GF-D8 (cell line): Measurements from ENCODE around the gene ZNF407.
"Not testable (repeated sequence)": the region's sequence is repeated elsewhere in the genome, so short reads cannot be mapped to it uniquely, and the experiment has no call there.

Source experiments
- DNase-seq: peaks from one replicate; lab custom pipeline; 2025; lab: John Stamatoyannopoulos, UW

The ZNF407 gene

GRCh38 chr18:74933930-74934329 lies 336.3 kb downstream of the ZNF407 start:
- no peak for DNase-seq

GRCh38 chr18:74935434-74935833 lies 337.8 kb downstream of the ZNF407 start:
- DNase-seq: no peak

GRCh38 chr18:74936343-74936742 lies 338.7 kb downstream of the ZNF407 start:
- no peak for DNase-seq

- no peak for DNase-seq
Observed at GRCh38 chr18:74937291-74937690, 339.6 kb downstream of the ZNF407 start.

GRCh38 chr18:74940856-74941255 lies 343.2 kb downstream of the ZNF407 start:
- no peak for DNase-seq

- DNase-seq: no peak
Observed at GRCh38 chr18:74942319-74942910, 344.7 kb downstream of the ZNF407 start.

GRCh38 chr18:74944676-74945075 lies 347.0 kb downstream of the ZNF407 start:
- no peak for DNase-seq

DNA sequence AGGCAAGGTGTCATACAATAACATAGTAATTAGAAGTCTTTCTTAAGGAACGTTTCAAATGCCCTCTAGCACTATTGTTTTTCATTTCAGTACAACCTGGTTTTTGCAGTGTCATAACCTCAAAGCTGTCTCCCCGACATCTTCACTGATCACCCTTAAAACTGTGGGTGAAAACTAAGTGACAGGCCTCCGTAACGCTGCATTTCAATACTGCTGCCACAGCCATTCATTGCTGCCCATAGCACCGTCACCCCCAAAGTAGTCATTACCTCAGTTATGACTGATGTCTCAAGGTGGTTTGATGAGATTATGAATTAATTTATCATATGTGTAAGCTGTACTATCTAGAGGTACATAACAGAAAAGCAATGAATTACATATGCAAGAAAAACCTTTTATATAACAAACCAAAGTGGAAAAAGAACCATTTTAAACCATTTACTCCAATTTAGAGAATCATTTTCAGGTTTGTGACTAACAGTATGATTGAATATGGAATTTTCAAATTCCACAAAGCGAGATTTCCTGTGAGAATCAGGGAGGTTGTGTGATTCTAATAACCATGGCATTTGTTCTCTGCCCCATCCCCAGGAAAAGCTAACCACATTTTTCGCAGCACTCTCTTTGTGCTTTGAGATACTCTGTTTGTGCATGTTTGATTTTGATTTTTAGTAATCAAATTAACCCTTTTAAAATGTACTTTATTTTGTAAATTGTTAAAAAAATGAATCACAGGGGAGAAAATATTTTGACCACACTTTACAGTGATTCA lies 348.3 kb downstream of the ZNF407 start:
- DNase-seq: no peak

- DNase-seq: no peak
Observed at GRCh38 chr18:74946646-74947375, 349.1 kb downstream of the ZNF407 start.

DNA sequence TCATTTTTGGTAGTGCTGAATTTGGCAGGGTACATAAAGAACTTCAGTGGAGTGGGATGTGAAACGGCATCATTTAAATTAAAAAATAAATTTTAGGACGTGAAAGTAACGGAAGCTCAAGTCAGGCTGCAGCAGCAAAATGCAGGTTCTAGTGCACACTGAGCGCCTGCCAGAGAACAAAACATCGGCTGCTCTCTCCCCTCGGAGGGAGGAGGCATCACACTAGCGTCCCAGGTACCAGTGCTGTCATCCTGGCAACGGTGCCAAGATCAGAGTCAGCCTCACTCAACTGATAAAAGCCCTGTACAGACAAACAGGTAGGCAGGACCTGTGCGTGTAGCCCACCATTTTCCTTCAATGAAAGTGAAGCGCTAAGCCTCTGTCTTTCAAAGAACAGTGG lies 349.7 kb downstream of the ZNF407 start:
- DNase-seq: no peak

DNA sequence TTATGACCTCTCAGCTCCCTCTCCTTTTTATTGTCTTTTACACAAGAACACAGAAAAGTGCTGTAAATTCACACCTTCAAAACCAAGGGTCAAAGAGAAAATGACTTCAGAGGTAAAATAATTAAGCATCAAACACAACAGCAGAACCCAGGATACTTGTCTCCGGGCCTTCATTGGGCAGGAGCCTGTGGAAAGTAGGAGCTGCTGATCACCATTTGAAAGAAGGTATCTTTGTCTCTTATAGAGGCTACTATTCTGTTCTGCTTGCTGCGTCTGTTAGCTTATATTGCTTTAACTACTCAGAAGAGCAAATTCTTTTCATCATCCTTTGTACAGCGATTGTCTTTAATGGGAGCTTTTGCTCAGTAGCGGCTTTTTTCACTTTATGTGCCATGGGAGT lies 350.2 kb downstream of the ZNF407 start:
- no peak for DNase-seq

- DNase-seq: no peak
Observed at GRCh38 chr18:74949611-74950010, 351.9 kb downstream of the ZNF407 start.

- DNase-seq: no peak
Observed at GRCh38 chr18:74950479-74950878, 352.8 kb downstream of the ZNF407 start.

DNA sequence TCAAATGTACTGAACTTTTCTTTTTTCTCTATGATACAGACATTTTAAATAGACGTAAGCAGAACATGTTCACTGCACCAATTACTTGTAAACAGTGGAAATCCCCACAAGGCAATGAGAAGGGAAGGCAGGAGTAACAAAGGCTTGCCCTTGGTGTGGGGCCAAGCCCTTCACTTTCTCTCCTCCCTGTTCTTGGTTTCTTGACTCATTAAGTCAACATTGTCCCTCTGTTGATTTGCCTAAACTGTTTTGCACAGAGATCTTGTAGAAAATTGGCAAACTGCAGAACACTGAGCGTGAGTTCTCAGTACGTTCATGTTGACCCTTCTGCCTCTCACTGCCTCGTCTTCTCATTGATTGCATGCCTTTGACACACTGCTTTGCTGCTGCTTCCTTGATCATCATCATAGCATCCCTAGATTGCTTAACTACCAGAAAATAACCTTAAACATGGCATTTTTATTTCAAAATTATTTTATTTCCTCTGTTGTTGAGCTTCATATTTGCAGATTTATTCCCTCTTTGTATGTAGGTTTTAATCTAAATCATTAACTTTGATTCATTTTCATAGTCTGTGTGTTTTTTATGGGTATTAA lies 353.6 kb downstream of the ZNF407 start:
- DNase-seq: no peak

DNA sequence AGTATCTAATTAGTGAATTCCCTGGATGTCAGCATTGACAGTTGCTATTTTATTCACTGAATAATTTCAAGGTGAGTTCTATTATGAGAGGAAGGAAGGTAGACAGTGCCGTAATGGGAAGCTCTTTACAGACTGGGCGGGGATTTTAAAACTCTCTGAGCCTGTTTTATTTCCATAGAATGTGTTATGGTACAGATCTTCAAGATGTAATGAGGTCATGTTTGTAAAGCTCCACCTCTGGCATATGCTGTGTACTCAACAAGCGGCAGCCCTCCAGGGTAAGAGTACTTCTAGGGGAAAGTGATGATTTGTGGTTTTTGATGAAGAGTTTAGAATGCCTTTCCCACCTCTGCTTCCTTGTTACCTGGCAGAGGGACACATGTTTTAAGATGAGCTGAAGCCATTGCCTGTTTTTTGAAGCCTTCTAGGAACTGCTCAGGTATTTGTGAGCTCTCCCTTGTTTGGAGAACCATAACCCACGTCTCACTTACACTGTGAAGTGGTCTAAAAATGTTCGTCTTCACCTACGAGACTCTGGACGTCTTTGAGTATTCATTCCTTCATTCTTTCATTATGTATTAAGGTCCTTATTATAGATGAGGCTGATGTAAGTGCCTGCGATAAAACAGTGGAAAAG lies 360.0 kb downstream of the ZNF407 start:
- no peak for DNase-seq

DNA sequence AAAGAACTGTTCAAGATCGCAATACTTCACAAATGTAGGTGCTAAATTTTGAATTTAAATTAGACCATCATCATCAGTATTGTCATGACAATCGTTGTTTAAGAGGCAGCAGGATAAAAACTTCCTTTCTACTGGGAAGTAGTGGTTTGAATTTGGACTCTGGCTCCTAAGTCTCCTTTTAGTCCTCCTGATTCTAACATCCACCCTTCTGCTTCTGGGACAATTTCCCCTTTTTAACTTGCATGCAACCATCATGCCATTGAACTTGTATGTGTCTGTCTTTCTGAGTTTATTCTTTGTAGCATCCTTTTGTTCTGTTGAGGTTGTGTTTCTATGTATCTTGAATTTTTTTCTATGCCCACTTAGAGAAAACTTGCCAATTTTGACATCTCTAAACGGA lies 361.5 kb downstream of the ZNF407 start:
- no peak for DNase-seq

GRCh38 chr18:74961596-74961995 lies 363.9 kb downstream of the ZNF407 start:
- no peak for DNase-seq

DNA sequence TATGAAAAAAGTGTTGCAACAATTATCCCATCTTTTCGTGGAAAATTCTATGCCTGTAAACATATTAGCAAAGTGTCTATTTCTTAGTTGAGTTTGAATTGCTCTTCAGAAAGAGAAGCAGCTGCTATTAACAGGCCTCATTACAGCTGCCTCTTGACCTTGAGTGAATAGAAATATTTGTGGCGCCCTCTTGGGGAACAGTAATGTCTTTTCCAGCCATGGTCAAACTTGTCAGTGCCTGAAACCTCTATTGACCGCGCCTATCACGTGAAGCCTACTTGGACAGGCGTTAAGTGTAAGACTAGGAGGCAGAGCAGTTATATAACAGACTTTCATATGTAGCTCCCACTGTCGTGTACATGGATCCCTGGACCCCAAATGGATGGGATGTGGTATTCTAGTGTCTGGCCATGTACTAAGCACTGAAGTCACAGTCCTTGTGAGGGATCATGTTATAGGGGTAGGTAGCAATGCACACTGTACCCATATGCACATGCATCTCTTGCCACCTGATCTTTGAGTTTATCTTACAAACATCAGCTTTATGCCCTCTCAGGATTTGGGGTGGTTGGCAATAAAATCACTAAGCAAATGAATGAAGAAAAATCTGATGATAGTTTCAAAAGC lies 366.3 kb downstream of the ZNF407 start:
- DNase-seq: no peak

- DNase-seq: no peak
Observed at GRCh38 chr18:74965682-74966081, 368.0 kb downstream of the ZNF407 start.

DNA sequence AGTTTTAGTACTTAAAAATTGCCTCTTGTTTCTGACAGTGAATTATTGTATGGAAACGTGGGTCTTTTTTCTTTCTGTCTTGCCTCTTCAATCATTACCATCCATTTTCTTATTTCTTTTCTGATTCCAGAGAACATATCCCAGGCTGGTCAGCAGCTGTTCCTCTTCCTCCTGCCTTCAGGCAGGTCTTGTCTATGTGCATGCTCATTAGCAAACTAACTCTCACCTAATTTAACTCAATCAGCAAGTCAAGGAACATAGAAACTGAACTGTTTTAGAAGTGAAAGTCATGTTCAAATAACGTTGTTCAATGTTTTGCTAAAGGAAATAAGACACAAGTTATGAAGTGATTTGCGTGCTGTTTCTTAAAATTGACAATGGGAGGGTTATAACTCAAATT lies 369.8 kb downstream of the ZNF407 start:
- DNase-seq: no peak

- no peak for DNase-seq
Observed at GRCh38 chr18:74967979-74968378, 370.3 kb downstream of the ZNF407 start.

DNA sequence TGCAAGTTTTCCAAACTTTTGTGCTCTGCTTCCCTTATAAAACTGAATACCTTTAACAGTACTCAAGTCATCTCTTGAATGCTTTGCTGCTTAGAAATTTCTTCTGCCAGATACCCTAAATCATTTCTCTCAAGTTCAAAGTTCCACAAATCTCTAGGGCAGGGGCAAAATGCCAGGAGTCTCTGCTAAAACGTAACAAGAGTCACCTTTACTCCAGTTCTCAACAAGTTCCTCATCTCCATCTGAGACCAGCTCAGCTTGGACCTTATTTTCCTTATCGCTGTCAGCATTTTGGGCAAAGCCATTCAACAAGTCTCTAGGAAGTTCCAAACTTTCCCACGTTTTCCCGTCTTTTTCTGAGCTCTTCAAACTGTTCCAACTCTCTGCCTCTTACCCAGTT lies 373.7 kb downstream of the ZNF407 start:
- DNase-seq: not testable (repeated sequence)
